GM12878 (cell line): Measurements from ENCODE around the gene UBE2G2. TPM values are rescaled to one million over a fixed set of nuclear protein-coding genes. Genes with fewer than 3 reads are reported as not detected.
A peak's percentile ranks its signal among the peaks of the same experiment; 100 is the strongest.

ENCODE experiments used
- ATAC-seq: fragments of 200-7000 bp; cut with Tn5 transposase; 3 replicates; pipeline ENCODE4 v1.9.1; 2020; ENCODE audit warnings: mild to moderate bottlenecking, moderate library complexity
- BruUV-seq: library from RNA; stranded (reverse); fragments of 400-500 nt; replicated peaks from 2 replicates; lab custom pipeline; 2021; lab: Mats Ljungman, UMichigan
- CTCF ChIA-PET: fragments of 300-600 bp; sonication (Branson Sonifier 250); formaldehyde crosslinking; extraction: SDS; loops from one replicate; lab custom pipeline; 2021; ENCODE audit warnings: inconsistent platforms; lab: Yijun Ruan, JAX
- POLR2A ChIA-PET: fragments of 350-600 bp; formaldehyde crosslinking; extraction: SDS; loops from one replicate; lab custom pipeline; 2021; ENCODE audit warnings: inconsistent platforms; lab: Charles Lee
- RAD21 ChIA-PET: fragments of 300-600 bp; sonication (Branson Sonifier 250); formaldehyde crosslinking; loops from one replicate; lab custom pipeline; 2023; ENCODE audit warnings: antibody characterized with exemption; ENCODE audit not compliant: unreplicated experiment; lab: Charles Lee
- SMC1A ChIA-PET: fragments of 300-600 bp; sonication (Branson Sonifier 250); formaldehyde crosslinking; loops from one replicate; lab custom pipeline; 2023; ENCODE audit not compliant: unreplicated experiment, uncharacterized antibody; lab: Charles Lee
- DNase-seq: peaks from one replicate; pipeline ENCODE4 v3.0.0-alpha.2; 2011; ENCODE audit warnings: low read depth, low spot score
- FAIRE-seq: peaks from 3 replicates; lab custom pipeline; 2011; peaks lifted over from hg19 to GRCh38; lab: Jason Lieb, UNC
- H2AFZ ChIP-seq: 2 replicates; pipeline ENCODE4 v1.6.0; 2011; ENCODE audit warnings: low read depth, low read length, control low read depth; ENCODE audit not compliant: control insufficient read depth
- H3K27ac ChIP-seq: 2 replicates; pipeline ENCODE4 v1.5.1; 2011; ENCODE audit warnings: control low read depth; ENCODE audit not compliant: control insufficient read depth, insufficient read depth
- H3K27me3 ChIP-seq, 2 experiments: replicated peaks in 1 of 2; 2 replicates each; pipeline versions ENCODE4 v1.6.0 to v1.6.1; 2011; ENCODE audit warnings: low read length in 1 of 2; ENCODE audit not compliant: control insufficient read depth in 2 of 2, insufficient read depth in 2 of 2
- H3K36me3 ChIP-seq, 2 experiments: 2 replicates each; pipeline ENCODE4 v1.5.1; 2011; ENCODE audit warnings: low read length in 1 of 2; ENCODE audit not compliant: control insufficient read depth in 2 of 2, insufficient read depth in 2 of 2
- H3K4me1 ChIP-seq: 2 replicates; pipeline ENCODE4 v1.6.1; 2011; ENCODE audit warnings: mild to moderate bottlenecking, low read length, moderate library complexity, mixed read lengths; ENCODE audit not compliant: control insufficient read depth, insufficient read depth
- H3K4me2 ChIP-seq: 2 replicates; pipeline ENCODE4 v1.6.0; 2011; ENCODE audit warnings: control low read depth; ENCODE audit not compliant: control insufficient read depth, insufficient read depth
- H3K4me3 ChIP-seq: fragments of 200-600 bp; sonication (generic); 2 replicates; pipeline ENCODE4 v1.5.1; 2016
- H3K79me2 ChIP-seq: 2 replicates; pipeline ENCODE4 v1.6.0; 2011; ENCODE audit warnings: low read length; ENCODE audit not compliant: control insufficient read depth, insufficient read depth
- H3K9ac ChIP-seq: 2 replicates; pipeline ENCODE4 v1.8.0; 2011; ENCODE audit warnings: low read length, control low read depth, mixed read lengths; ENCODE audit not compliant: control insufficient read depth, insufficient read depth
- H3K9me3 ChIP-seq: replicated peaks from 3 replicates; pipeline ENCODE4 v1.5.1; 2011; ENCODE audit warnings: mild to moderate bottlenecking, low read length; ENCODE audit not compliant: control insufficient read depth, insufficient read depth
- H4K20me1 ChIP-seq: 2 replicates; pipeline ENCODE4 v1.6.0; 2011; ENCODE audit not compliant: control insufficient read depth, insufficient read depth
- CHD1 ChIP-seq: IDR thresholded peaks from 2 replicates; pipeline ENCODE4 v1.6.1; 2012; ENCODE audit warnings: low read depth, low read length, improper control_type of control experiment
- EP300 ChIP-seq, 2 experiments: fragments of 150-350 bp in 1 of 2; IDR thresholded peaks; 2 replicates each; pipeline ENCODE4 v1.6.1; 2011 to 2012; ENCODE audit warnings: low read depth in 2 of 2, low read length in 2 of 2, borderline replicate concordance in 1 of 2, improper control_type of control experiment in 1 of 2, inconsistent platforms in 1 of 2; ENCODE audit not compliant: control insufficient read depth in 1 of 2
- KAT2A ChIP-seq: conservative IDR thresholded peaks from 2 replicates; pipeline ENCODE4 v1.6.1; 2011; ENCODE audit warnings: low read depth, low read length; ENCODE audit not compliant: control insufficient read depth
- MTA2 ChIP-seq: fragments of 450-650 bp; IDR thresholded peaks from 2 replicates; pipeline ENCODE4 v1.6.1; 2016; ENCODE audit warnings: low read depth, mild to moderate bottlenecking, moderate library complexity
- MTA3 ChIP-seq: IDR thresholded peaks from 2 replicates; pipeline ENCODE4 v1.6.1; 2012; ENCODE audit warnings: low read length, inconsistent platforms, borderline replicate concordance
- NFIC ChIP-seq: IDR thresholded peaks from 2 replicates; pipeline ENCODE4 v1.6.1; 2012; ENCODE audit warnings: low read depth, mild to moderate bottlenecking, inconsistent platforms, low read length, moderate library complexity
- NFXL1 ChIP-seq: fragments of 450-650 bp; IDR thresholded peaks from 2 replicates; pipeline ENCODE4 v1.6.1; 2017; ENCODE audit warnings: antibody characterized with exemption, mild to moderate bottlenecking, borderline replicate concordance
- POLR2A ChIP-seq: IDR thresholded peaks from 2 replicates; pipeline ENCODE4 v1.6.1; 2011; ENCODE audit warnings: low read depth, mild to moderate bottlenecking, low read length
- TARDBP ChIP-seq: IDR thresholded peaks from 2 replicates; pipeline ENCODE4 v1.6.1; 2016; ENCODE audit warnings: borderline replicate concordance
- TBL1XR1 ChIP-seq: IDR thresholded peaks from 2 replicates; pipeline ENCODE4 v1.6.1; 2012; ENCODE audit warnings: low read depth, low read length, improper control_type of control experiment
- TCF12 ChIP-seq: IDR thresholded peaks from 2 replicates; pipeline ENCODE4 v1.6.1; 2011; ENCODE audit warnings: low read depth, mild to moderate bottlenecking, low read length
- WGBS: methylation state at CpG from one replicate; pipeline ENCODE4 v1.1.6; 2016; ENCODE audit warnings: low lambda C conversion rate; ENCODE audit not compliant: insufficient replicate concordance, insufficient coverage; ENCODE audit errors: missing lambda C conversion rate; 5-methylcytosine and 5-hydroxymethylcytosine counted together
- in situ Hi-C: fragments of 300-500 bp; cut with MboI; formaldehyde crosslinking; loops from 9 replicates; pipeline ENCODE4 v1.14.3; 2018; ENCODE audit warnings: mixed read lengths
- intact Hi-C: fragments of 100-400 bp; cut with micrococcal nuclease; formaldehyde crosslinking; loops from one replicate; pipeline ENCODE4 v1.14.2; 2022; ENCODE audit not compliant: unreplicated experiment
- polyA plus RNA-seq, 11 experiments: library from polyadenylated mRNA; depleted of rRNA in 4 of 11; unstranded in 6 of 11; stranded (reverse) in 5 of 11; fragments of >200 nt; fragmentation: Nextera tagmentation in 4 of 11; fragmentation: Illumina TruSeq in 1 of 11; extraction: Ambion mirVana in 4 of 11; extraction: Trizol in 1 of 11; gene quantifications; 1 replicate in 1 of 11; 2 replicates in 10 of 11; pipeline versions ENCODE4 v1.2.1 to v1.2.3, GENCODE V29; 2011 to 2016; ENCODE audit warnings: inconsistent platforms in 2 of 11, missing spikeins in 2 of 11, low read depth in 1 of 11
- total RNA-seq, 4 experiments: library from RNA; depleted of rRNA in 3 of 4; stranded (reverse); fragments of >200 nt in 3 of 4; fragmentation: Illumina TruSeq in 1 of 4; extraction: Trizol in 1 of 4; gene quantifications; 2 replicates each; pipeline versions ENCODE4 v1.2.1 to v1.2.3, GENCODE V29; 2013 to 2021
- TF ChIP-seq, protein P1 (sequence below): IDR thresholded peaks from 2 replicates; pipeline ENCODE4 v1.6.1; 2011; ENCODE audit warnings: mild to moderate bottlenecking, low read depth, low read length, moderate library complexity; ENCODE audit not compliant: insufficient replicate concordance
- TF ChIP-seq, protein P2 (sequence below): fragments of 450-650 bp; IDR thresholded peaks from 2 replicates; pipeline ENCODE4 v1.6.1; 2017; ENCODE audit warnings: mild to moderate bottlenecking
- TF ChIP-seq, protein P3 (sequence below): fragments of 450-650 bp; IDR thresholded peaks from 2 replicates; pipeline ENCODE4 v1.6.1; 2017; ENCODE audit warnings: mild to moderate bottlenecking, moderate library complexity

The UBE2G2 gene
- total and polyA plus RNA-seq, 10 of the 15 experiments (the other 5 are each of a cell fraction or from before 2014, with no cell fraction given) = 27.0 to 139 (median 75.9) TPM

DNA sequence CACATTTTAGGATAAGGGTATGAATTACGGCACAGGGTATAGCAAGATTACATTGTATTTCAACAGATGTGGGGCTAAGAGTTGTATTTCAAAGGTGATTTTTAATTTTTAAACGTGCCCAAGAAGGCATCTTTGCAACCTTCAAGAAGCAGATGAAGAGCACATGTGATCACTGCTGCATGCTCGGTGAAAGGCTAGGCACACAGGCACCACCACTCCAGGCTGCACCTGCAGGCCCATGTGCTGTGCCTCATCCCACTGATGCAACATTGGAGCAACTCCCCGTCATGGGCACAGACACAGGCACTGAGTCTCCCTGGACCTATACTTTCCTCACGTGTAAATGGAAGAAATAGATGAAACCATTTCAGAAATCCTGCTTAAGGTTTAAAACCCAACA is 23.5 kb downstream of the UBE2G2 start (continued):
- TF ChIP-seq, protein P1, sequence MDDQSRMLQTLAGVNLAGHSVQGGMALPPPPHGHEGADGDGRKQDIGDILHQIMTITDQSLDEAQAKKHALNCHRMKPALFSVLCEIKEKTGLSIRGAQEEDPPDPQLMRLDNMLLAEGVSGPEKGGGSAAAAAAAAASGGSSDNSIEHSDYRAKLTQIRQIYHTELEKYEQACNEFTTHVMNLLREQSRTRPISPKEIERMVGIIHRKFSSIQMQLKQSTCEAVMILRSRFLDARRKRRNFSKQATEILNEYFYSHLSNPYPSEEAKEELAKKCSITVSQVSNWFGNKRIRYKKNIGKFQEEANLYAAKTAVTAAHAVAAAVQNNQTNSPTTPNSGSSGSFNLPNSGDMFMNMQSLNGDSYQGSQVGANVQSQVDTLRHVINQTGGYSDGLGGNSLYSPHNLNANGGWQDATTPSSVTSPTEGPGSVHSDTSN = no peak
- TF ChIP-seq NFXL1 = no peak
- no peak for TF ChIP-seq MTA3
- TF ChIP-seq TCF12 = no peak
- no peak for TF ChIP-seq TARDBP
- TF ChIP-seq CHD1 = no peak
- TF ChIP-seq POLR2A = no peak

DNA sequence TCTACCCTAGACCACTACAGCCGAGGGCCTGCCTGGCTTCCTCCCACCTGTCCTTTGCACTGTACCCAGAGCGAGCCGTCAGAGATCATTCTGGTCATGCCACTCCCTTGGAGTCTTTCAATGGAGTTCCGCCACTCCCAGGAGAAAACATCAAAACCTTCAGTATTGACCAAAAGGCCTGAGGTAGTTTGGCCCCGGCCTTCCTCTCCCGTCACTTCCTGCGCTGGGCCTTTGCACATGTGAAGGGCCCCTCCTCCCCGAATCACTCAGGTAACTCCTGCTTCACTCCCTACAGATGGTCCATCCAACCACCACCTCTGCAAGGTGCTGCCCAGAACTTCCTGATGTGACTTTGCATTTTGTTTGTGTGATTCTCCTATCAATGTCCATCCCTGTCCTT is 26.6 kb downstream of the UBE2G2 start:
- Histone ChIP-seq H3K4me1 (no peaks in the 10 kb centered on the region), H3K4me3 (no peak overlapping the region), H3K36me3 (peaks cover 21 to 28% of the 10 kb centered on the region in 2 experiments), H3K9ac (no peak overlapping the region), H4K20me1 (no peaks in the 10 kb centered on the region; the same call in 1 of the 2 replicates), H3K4me2 (no peak overlapping the region), H3K27me3 (no peaks in the 10 kb centered on the region), H3K79me2 (no peaks in the 10 kb centered on the region), H3K27ac (no peak overlapping the region), H2AFZ (no peak overlapping the region), H3K9me3 (no peaks in the 10 kb centered on the region)
- ATAC-seq = no peak
- FAIRE-seq = no peak
- CTCF ChIA-PET = interaction anchor here (0.7 to 1.8 kb wide), 3 partner anchors 19 to 273 kb away, joined by 3 to 10 read pairs (median 3); no protein-coding TSS in a partner anchor
- TSS peak; percentile 39 for BruUV-seq
- intact Hi-C loops = no loop called here
- RAD21 ChIA-PET = no interaction called here
- DNase-seq = no peak
- in situ Hi-C loops = no loop called here
- WGBS = 96% methylated on average over 8 of the region's 8 CpGs
- SMC1A ChIA-PET = interaction anchor here (1.7 kb wide), 1 partner anchor 18 kb away, joined by 5 read pairs; no protein-coding TSS in a partner anchor
- POLR2A ChIA-PET = no interaction called here
- TF ChIP-seq EP300 (IDR thresholded peaks at IDR 0.05; ENCODE audit: borderline replicate concordance in 1 of 2, control insufficient read depth in 1 of 2, low read depth in 2 of 2, low read length in 2 of 2) (no peak), KAT2A (no peak), TBL1XR1 (no peak), TARDBP (no peak), NFIC (no peak), MTA2 (no peak)
- TF ChIP-seq, protein P2, sequence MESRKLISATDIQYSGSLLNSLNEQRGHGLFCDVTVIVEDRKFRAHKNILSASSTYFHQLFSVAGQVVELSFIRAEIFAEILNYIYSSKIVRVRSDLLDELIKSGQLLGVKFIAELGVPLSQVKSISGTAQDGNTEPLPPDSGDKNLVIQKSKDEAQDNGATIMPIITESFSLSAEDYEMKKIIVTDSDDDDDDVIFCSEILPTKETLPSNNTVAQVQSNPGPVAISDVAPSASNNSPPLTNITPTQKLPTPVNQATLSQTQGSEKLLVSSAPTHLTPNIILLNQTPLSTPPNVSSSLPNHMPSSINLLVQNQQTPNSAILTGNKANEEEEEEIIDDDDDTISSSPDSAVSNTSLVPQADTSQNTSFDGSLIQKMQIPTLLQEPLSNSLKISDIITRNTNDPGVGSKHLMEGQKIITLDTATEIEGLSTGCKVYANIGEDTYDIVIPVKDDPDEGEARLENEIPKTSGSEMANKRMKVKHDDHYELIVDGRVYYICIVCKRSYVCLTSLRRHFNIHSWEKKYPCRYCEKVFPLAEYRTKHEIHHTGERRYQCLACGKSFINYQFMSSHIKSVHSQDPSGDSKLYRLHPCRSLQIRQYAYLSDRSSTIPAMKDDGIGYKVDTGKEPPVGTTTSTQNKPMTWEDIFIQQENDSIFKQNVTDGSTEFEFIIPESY = no peak
- TF ChIP-seq, protein P3, sequence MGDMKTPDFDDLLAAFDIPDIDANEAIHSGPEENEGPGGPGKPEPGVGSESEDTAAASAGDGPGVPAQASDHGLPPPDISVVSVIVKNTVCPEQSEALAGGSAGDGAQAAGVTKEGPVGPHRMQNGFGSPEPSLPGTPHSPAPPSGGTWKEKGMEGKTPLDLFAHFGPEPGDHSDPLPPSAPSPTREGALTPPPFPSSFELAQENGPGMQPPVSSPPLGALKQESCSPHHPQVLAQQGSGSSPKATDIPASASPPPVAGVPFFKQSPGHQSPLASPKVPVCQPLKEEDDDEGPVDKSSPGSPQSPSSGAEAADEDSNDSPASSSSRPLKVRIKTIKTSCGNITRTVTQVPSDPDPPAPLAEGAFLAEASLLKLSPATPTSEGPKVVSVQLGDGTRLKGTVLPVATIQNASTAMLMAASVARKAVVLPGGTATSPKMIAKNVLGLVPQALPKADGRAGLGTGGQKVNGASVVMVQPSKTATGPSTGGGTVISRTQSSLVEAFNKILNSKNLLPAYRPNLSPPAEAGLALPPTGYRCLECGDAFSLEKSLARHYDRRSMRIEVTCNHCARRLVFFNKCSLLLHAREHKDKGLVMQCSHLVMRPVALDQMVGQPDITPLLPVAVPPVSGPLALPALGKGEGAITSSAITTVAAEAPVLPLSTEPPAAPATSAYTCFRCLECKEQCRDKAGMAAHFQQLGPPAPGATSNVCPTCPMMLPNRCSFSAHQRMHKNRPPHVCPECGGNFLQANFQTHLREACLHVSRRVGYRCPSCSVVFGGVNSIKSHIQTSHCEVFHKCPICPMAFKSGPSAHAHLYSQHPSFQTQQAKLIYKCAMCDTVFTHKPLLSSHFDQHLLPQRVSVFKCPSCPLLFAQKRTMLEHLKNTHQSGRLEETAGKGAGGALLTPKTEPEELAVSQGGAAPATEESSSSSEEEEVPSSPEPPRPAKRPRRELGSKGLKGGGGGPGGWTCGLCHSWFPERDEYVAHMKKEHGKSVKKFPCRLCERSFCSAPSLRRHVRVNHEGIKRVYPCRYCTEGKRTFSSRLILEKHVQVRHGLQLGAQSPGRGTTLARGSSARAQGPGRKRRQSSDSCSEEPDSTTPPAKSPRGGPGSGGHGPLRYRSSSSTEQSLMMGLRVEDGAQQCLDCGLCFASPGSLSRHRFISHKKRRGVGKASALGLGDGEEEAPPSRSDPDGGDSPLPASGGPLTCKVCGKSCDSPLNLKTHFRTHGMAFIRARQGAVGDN = no peak
